Colonic mucosa (tissue), 4 donors: ENCODE results near the gene EMX2. TPM values are rescaled to one million over a fixed set of nuclear protein-coding genes. Genes with fewer than 3 reads are reported as not detected.

Source experiments
- DNase-seq: peaks from one replicate; pipeline ENCODE4 v3.0.0-alpha.2; 2020
- H3K27ac ChIP-seq: fragments of 200-600 bp; one replicate; pipeline ENCODE4 v1.8.0; 2021
- H3K27me3 ChIP-seq: fragments of 200-600 bp; one replicate; pipeline ENCODE4 v1.8.0; 2021
- H3K36me3 ChIP-seq: fragments of 200-600 bp; one replicate; pipeline ENCODE4 v1.8.0; 2021
- H3K4me1 ChIP-seq: fragments of 200-600 bp; one replicate; pipeline ENCODE4 v1.8.0; 2021; ENCODE audit warnings: mild to moderate bottlenecking
- H3K4me3 ChIP-seq: fragments of 200-600 bp; one replicate; pipeline ENCODE4 v1.8.0; 2021
- H3K9ac ChIP-seq, 2 donors: one replicate each; pipeline ENCODE4 v1.7.0; 2013; ENCODE audit warnings: control low read depth in 2 of 2, low read depth in 2 of 2, low read length in 2 of 2
- H3K9me3 ChIP-seq: fragments of 200-600 bp; one replicate; pipeline ENCODE4 v1.8.0; 2021
- intact Hi-C: fragments of 100-400 bp; cut with DNase I; formaldehyde crosslinking; loops from one replicate; pipeline ENCODE4 v1.14.1; 2022
- total RNA-seq, 2 donors: library from RNA; stranded (reverse); fragmentation: NEBNext Ultra II Directional in 1 of 2; extraction: Animal tissue kit (Norgen Biotek cat#: 25700) in 1 of 2; gene quantifications; one replicate each; pipeline ENCODE4 v1.2.1, GENCODE V29; 2021
- TF ChIP-seq, protein P1 (sequence below): fragments of 200-600 bp; IDR thresholded peaks from one replicate; pipeline ENCODE4 v1.8.0; 2022; ENCODE audit warnings: antibody characterized with exemption, mild to moderate bottlenecking
- donor health status: healthy.
- donor health status: DM: no; HTN: no; CAD: no.
- donor health status: DM: no; HTN: no; CAD: no.

The EMX2 gene
- total RNA-seq, 2 donors from 2014 or later: not detected

DNA sequence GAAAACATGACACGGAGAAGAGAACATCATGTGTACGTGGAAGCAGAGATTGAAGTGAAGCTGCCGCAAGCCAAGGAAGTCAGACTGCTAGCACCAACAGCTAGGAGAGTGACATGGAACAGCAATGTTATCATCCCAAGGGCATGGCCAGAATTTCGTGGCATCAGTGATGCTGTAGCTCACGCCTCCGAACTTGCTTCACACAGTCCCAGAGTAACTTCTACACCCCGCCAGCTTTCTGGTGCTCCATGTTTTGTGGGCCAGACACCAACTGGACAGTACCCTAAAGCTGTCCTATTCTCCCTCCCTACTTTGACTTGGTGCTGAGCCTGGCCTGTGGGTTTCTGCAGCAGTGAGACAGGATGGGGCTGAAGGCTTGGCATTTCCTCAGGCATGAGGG, 33.0 kb upstream of the EMX2 start:
- H3K27ac ChIP-seq: no peak overlapping the region
- H3K9me3 ChIP-seq: no peaks in the 10 kb centered on the region
- TF ChIP-seq, protein P1, sequence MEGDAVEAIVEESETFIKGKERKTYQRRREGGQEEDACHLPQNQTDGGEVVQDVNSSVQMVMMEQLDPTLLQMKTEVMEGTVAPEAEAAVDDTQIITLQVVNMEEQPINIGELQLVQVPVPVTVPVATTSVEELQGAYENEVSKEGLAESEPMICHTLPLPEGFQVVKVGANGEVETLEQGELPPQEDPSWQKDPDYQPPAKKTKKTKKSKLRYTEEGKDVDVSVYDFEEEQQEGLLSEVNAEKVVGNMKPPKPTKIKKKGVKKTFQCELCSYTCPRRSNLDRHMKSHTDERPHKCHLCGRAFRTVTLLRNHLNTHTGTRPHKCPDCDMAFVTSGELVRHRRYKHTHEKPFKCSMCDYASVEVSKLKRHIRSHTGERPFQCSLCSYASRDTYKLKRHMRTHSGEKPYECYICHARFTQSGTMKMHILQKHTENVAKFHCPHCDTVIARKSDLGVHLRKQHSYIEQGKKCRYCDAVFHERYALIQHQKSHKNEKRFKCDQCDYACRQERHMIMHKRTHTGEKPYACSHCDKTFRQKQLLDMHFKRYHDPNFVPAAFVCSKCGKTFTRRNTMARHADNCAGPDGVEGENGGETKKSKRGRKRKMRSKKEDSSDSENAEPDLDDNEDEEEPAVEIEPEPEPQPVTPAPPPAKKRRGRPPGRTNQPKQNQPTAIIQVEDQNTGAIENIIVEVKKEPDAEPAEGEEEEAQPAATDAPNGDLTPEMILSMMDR: no peak
- no peaks in the 10 kb centered on the region for H3K36me3 ChIP-seq
- H3K4me3 ChIP-seq: no peak overlapping the region
- no peaks in the 10 kb centered on the region for H3K4me1 ChIP-seq
- H3K27me3 ChIP-seq: no peaks in the 10 kb centered on the region
- intact Hi-C loops: no loop called here
- no peak for DNase-seq
- no peak overlapping the region for H3K9ac ChIP-seq

DNA sequence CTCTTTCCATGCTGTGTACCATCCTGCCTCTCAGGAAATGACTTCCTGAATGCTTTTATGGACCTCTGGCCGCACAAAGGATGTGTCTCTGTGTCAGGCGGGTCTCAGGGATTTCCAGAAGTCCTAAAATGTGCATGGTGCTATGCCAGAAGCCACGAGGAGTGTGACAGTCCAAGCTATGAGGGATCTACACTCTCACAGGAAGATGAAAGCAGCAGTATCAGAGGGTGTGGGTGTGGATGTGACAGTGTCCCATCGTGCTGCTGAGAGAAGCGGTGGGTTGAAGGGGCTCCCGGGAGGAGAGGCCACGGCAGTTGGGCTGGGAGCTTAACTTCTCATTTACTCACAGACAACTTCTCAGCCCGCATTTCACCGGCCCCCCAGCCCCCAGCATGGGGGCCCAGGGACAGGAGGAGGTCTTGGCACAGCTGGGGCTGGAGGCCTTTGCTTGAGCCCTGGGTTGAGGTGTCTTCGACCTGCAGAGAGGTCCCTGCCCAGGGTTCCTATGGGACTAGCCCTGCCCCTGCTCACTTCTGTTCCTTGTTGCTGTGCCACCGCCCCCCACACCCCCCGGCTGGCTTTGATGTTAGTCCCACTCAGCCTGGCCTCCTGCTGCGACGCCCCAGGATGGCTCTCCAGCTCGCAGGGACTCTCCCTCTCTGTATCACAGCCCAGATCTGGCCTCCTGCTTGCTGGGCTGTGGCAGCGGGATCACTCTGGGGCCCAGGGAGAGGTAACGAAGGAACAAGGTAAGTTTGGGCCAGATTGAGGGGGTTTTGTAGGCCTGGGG, 30.8 kb upstream of the EMX2 start:
- H3K36me3 ChIP-seq: no peaks in the 10 kb centered on the region
- TF ChIP-seq, protein P1: no peak
- no peaks in the 10 kb centered on the region for H3K27me3 ChIP-seq
- H3K4me3 ChIP-seq: no peak overlapping the region
- DNase-seq: no peak
- no peak overlapping the region for H3K27ac ChIP-seq
- H3K9me3 ChIP-seq: no peaks in the 10 kb centered on the region
- intact Hi-C loops: no loop called here
- H3K4me1 ChIP-seq: no peaks in the 10 kb centered on the region
- H3K9ac ChIP-seq: no peak overlapping the region

GRCh38 chr10:117514971-117515370, 27.6 kb upstream of the EMX2 start:
- TF ChIP-seq, protein P1: no peak
- Histone ChIP-seq H3K4me1 (no peaks in the 10 kb centered on the region), H3K9ac (no peak overlapping the region), H3K27me3 (no peaks in the 10 kb centered on the region), H3K9me3 (no peaks in the 10 kb centered on the region), H3K36me3 (no peaks in the 10 kb centered on the region), H3K27ac (no peak overlapping the region), H3K4me3 (no peak overlapping the region)
- intact Hi-C loops: no loop called here
- DNase-seq: no peak

GRCh38 chr10:117516681-117517080, 25.9 kb upstream of the EMX2 start:
- H3K36me3 ChIP-seq: no peaks in the 10 kb centered on the region
- no peak overlapping the region for H3K9ac ChIP-seq
- H3K4me3 ChIP-seq: no peak overlapping the region
- intact Hi-C loops: no loop called here
- no peak overlapping the region for H3K27ac ChIP-seq
- TF ChIP-seq, protein P1: no peak
- H3K9me3 ChIP-seq: no peaks in the 10 kb centered on the region
- no peaks in the 10 kb centered on the region for H3K27me3 ChIP-seq
- H3K4me1 ChIP-seq: no peaks in the 10 kb centered on the region
- DNase-seq: no peak

DNA sequence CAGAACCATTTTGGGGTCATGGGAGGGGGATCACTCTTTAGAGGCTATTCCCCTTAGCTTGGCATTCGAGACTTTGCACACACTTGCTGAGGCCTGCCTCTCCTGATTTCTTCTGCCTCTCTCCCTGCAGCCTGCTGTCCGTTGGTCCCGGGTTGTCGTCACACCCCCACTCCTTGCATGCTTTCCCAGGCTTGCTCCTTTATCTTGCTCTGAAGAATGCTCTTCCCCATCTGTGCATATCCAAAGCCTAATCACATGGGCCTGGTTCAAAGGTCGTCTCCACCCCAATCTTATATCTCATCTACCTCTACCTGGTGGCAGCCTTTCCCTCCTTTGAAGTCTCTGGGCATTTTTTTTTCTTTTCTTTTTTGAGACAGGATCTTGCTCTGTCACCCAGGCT, 24.3 kb upstream of the EMX2 start:
- H3K4me1 ChIP-seq: no peaks in the 10 kb centered on the region
- intact Hi-C loops: no loop called here
- no peaks in the 10 kb centered on the region for H3K27me3 ChIP-seq
- H3K36me3 ChIP-seq: no peaks in the 10 kb centered on the region
- H3K27ac ChIP-seq: no peak overlapping the region
- DNase-seq: no peak
- TF ChIP-seq, protein P1: no peak
- H3K9me3 ChIP-seq: no peaks in the 10 kb centered on the region
- no peak overlapping the region for H3K9ac ChIP-seq
- no peak overlapping the region for H3K4me3 ChIP-seq
